HCT116 (cell line): ENCODE data around the gene CDYL. TPM values are rescaled to one million over a fixed set of nuclear protein-coding genes. Genes with fewer than 3 reads are reported as not detected.
A peak's percentile ranks its signal among the peaks of the same experiment; 100 is the strongest.

Experiments
- ATAC-seq: fragments of 200-7000 bp; cut with Tn5 transposase; 2 replicates; pipeline ENCODE4 v1.9.1; 2020; ENCODE audit warnings: mild to moderate bottlenecking, moderate library complexity
- BruUV-seq: library from RNA; stranded (reverse); fragments of 400-500 nt; replicated peaks from 2 replicates; lab custom pipeline; 2021; lab: Mats Ljungman, UMichigan
- CTCF ChIA-PET: fragments of 300-600 bp; sonication (Branson Sonifier 250); formaldehyde crosslinking; loops from one replicate; lab custom pipeline; 2021; ENCODE audit warnings: antibody characterized with exemption; lab: Charles Lee
- POLR2A ChIA-PET: fragments of 300-600, 350-600 bp; sonication (Branson Sonifier 250); formaldehyde crosslinking; loops from one replicate; lab custom pipeline; 2021; ENCODE audit warnings: antibody characterized with exemption; lab: Charles Lee
- RAD21 ChIA-PET, 2 experiments: fragments of 300-600 bp; sonication (Branson Sonifier 250); formaldehyde crosslinking; loops; one replicate each; lab custom pipeline; 2023; ENCODE audit warnings: low total read pairs in 2 of 2; ENCODE audit not compliant: uncharacterized antibody in 2 of 2, unreplicated experiment in 2 of 2, low non-redundant PET in 1 of 2; lab: Charles Lee
- DNase-seq: peaks from one replicate; pipeline ENCODE4 v3.0.0-alpha.2; 2010; ENCODE audit warnings: low read depth, low spot score
- H2AFZ ChIP-seq: fragments of 200-600 bp; shearing (Covaris generic), sonication (generic); 2 replicates; pipeline ENCODE4 v1.6.1; 2017; ENCODE audit warnings: low read depth, mixed run types, mixed read lengths, antibody characterized with exemption, low read length; ENCODE audit not compliant: poor library complexity, severe bottlenecking
- H3K27ac ChIP-seq: 2 replicates; pipeline ENCODE4 v1.5.1; 2012; ENCODE audit warnings: low read depth, low read length
- H3K27me3 ChIP-seq: fragments of 200-600 bp; sonication (generic); 2 replicates; pipeline ENCODE4 v1.6.1; 2016; ENCODE audit warnings: mixed run types, low read length, mixed read lengths; ENCODE audit not compliant: insufficient read depth
- H3K36me3 ChIP-seq, 2 experiments: fragments of 200-500 bp in 1 of 2; fragments of 200-600 bp in 1 of 2; sonication (Bioruptor generic) in 1 of 2; sonication (generic) in 1 of 2; 2 replicates each; pipeline versions ENCODE4 v1.5.1 to v1.6.1; 2014 to 2016; ENCODE audit warnings: low read length in 2 of 2, inconsistent platforms in 1 of 2, mixed read lengths in 1 of 2, mixed run types in 1 of 2; ENCODE audit not compliant: insufficient read depth in 2 of 2, control insufficient read depth in 1 of 2
- H3K4me1 ChIP-seq, 2 experiments: fragments of 200-600 bp in 1 of 2; sonication (generic) in 1 of 2; 2 replicates each; pipeline versions ENCODE4 v1.5.1 to v1.6.1; 2012 to 2017; ENCODE audit warnings: low read length in 2 of 2, inconsistent platforms in 1 of 2, mild to moderate bottlenecking in 1 of 2, mixed read lengths in 1 of 2, mixed run types in 1 of 2, moderate library complexity in 1 of 2; ENCODE audit not compliant: insufficient read depth in 2 of 2, control insufficient read depth in 1 of 2
- H3K4me2 ChIP-seq: fragments of 200-600 bp; sonication (generic); 2 replicates; pipeline ENCODE4 v1.6.1; 2017; ENCODE audit warnings: mixed run types, low read length, mixed read lengths
- H3K4me3 ChIP-seq, 2 experiments: fragments of 200-600 bp in 1 of 2; sonication (generic) in 1 of 2; replicated peaks in 1 of 2; 2 replicates each; pipeline ENCODE4 v1.5.1; 2011 to 2016; ENCODE audit warnings: low read length in 2 of 2, control low read depth in 1 of 2, low read depth in 1 of 2, mild to moderate bottlenecking in 1 of 2, mixed read lengths in 1 of 2, mixed run types in 1 of 2
- H3K79me2 ChIP-seq: fragments of 200-600 bp; sonication (generic); 2 replicates; pipeline ENCODE4 v1.6.1; 2017; ENCODE audit warnings: mild to moderate bottlenecking, mixed run types, low read length, moderate library complexity, mixed read lengths; ENCODE audit not compliant: insufficient read depth
- H3K9ac ChIP-seq: fragments of 200-600 bp; sonication (generic); 2 replicates; pipeline ENCODE4 v1.6.1; 2016; ENCODE audit warnings: low read length, mixed read lengths
- H3K9me2 ChIP-seq: fragments of 200-600 bp; sonication (generic), shearing (Covaris generic); 2 replicates; pipeline ENCODE4 v1.6.1; 2017; ENCODE audit warnings: mixed run types, mild to moderate bottlenecking, moderate library complexity; ENCODE audit not compliant: insufficient read depth
- H3K9me3 ChIP-seq, 2 experiments: fragments of 200-500 bp in 1 of 2; fragments of 200-600 bp in 1 of 2; sonication (Bioruptor generic) in 1 of 2; sonication (generic) in 1 of 2; 2 replicates each; pipeline ENCODE4 v1.6.1; 2014 to 2017; ENCODE audit warnings: low read length in 2 of 2, mixed read lengths in 2 of 2, inconsistent platforms in 1 of 2, low read depth in 1 of 2, mild to moderate bottlenecking in 1 of 2, mixed run types in 1 of 2, moderate library complexity in 1 of 2; ENCODE audit not compliant: control insufficient read depth in 1 of 2, insufficient read depth in 1 of 2
- H4K20me1 ChIP-seq: fragments of 200-600 bp; sonication (generic), shearing (Covaris generic); 2 replicates; pipeline ENCODE4 v1.6.1; 2017; ENCODE audit warnings: mixed run types, mild to moderate bottlenecking, moderate library complexity; ENCODE audit not compliant: insufficient read depth
- CEBPB ChIP-seq: IDR thresholded peaks from 2 replicates; pipeline ENCODE4 v1.6.1; 2012; ENCODE audit warnings: low read depth
- EGR1 ChIP-seq: IDR thresholded peaks from 2 replicates; pipeline ENCODE4 v1.6.1; 2012; ENCODE audit warnings: low read depth
- EZH2phosphoT487 ChIP-seq: fragments of 200-600 bp; IDR thresholded peaks from 2 replicates; pipeline ENCODE4 v1.6.1; 2018; ENCODE audit warnings: antibody characterized with exemption, borderline replicate concordance
- POLR2A ChIP-seq: IDR thresholded peaks from 2 replicates; pipeline ENCODE4 v1.7.0; 2011; ENCODE audit warnings: borderline replicate concordance; ENCODE audit not compliant: insufficient read depth, insufficient read length; ENCODE audit errors: extremely low read depth
- POLR2AphosphoS5 ChIP-seq: IDR thresholded peaks from 2 replicates; pipeline ENCODE4 v1.6.1; 2011; ENCODE audit warnings: mild to moderate bottlenecking, low read depth, low read length, moderate library complexity
- RAD21 ChIP-seq: IDR thresholded peaks from 2 replicates; pipeline ENCODE4 v1.6.1; 2012; ENCODE audit warnings: low read depth, mild to moderate bottlenecking
- SP1 ChIP-seq: IDR thresholded peaks from 2 replicates; pipeline ENCODE4 v1.6.1; 2012; ENCODE audit warnings: low read depth
- SRF ChIP-seq: IDR thresholded peaks from 2 replicates; pipeline ENCODE4 v1.6.1; 2012; ENCODE audit warnings: low read depth
- TCF7L2 ChIP-seq: IDR thresholded peaks from 2 replicates; pipeline ENCODE4 v1.7.0; 2011; ENCODE audit warnings: borderline replicate concordance, inconsistent platforms; ENCODE audit not compliant: insufficient read depth, insufficient read length; ENCODE audit errors: extremely low read depth
- YY1 ChIP-seq: IDR thresholded peaks from 2 replicates; pipeline ENCODE4 v1.6.1; 2011; ENCODE audit warnings: low read length, low read depth, moderate library complexity, mild to moderate bottlenecking; ENCODE audit not compliant: insufficient replicate concordance; ENCODE audit errors: extremely low read depth
- ZFX ChIP-seq: fragments of 450-650 bp; IDR thresholded peaks from 2 replicates; pipeline ENCODE4 v1.6.1; 2017
- ZNF274 ChIP-seq: fragments of 200-500 bp; sonication (Bioruptor generic); IDR thresholded peaks from 2 replicates; pipeline ENCODE4 v1.6.1; 2014; ENCODE audit warnings: mild to moderate bottlenecking, low read depth, low read length, inconsistent platforms
- intact Hi-C: fragments of 100-400 bp; cut with micrococcal nuclease; formaldehyde crosslinking; loops from 2 replicates; pipeline ENCODE4 v1.10.0; 2022
- total RNA-seq: library from RNA; stranded (reverse); gene quantifications from one replicate; pipeline ENCODE4 v1.2.1, GENCODE V29; 2021; ENCODE audit not compliant: unreplicated experiment
- TF ChIP-seq, protein P1 (sequence below), 3 experiments: fragments of 200-600 bp in 1 of 3; sonication (generic) in 1 of 3; IDR thresholded peaks in 2 of 3; conservative IDR thresholded peaks in 1 of 3; 2 replicates each; pipeline ENCODE4 v1.5.1; 2012 to 2017; ENCODE audit warnings: low read depth in 2 of 3, low read length in 2 of 3, antibody characterized with exemption in 1 of 3, borderline replicate concordance in 1 of 3, control low read depth in 1 of 3, mild to moderate bottlenecking in 1 of 3, mixed read lengths in 1 of 3, mixed run types in 1 of 3, moderate library complexity in 1 of 3; ENCODE audit not compliant: insufficient read depth in 1 of 3
- TF ChIP-seq, protein P2 (sequence below): IDR thresholded peaks from 2 replicates; pipeline ENCODE4 v1.6.1; 2012
- TF ChIP-seq, protein P3 (sequence below): IDR thresholded peaks from 2 replicates; pipeline ENCODE4 v1.6.1; 2012
- TF ChIP-seq, protein P4 (sequence below): IDR thresholded peaks from 2 replicates; pipeline ENCODE4 v1.6.1; 2012; ENCODE audit warnings: low read depth

Gene CDYL
- total RNA-seq, 1 experiment from 2014 or later, result 42.6 TPM

DNA sequence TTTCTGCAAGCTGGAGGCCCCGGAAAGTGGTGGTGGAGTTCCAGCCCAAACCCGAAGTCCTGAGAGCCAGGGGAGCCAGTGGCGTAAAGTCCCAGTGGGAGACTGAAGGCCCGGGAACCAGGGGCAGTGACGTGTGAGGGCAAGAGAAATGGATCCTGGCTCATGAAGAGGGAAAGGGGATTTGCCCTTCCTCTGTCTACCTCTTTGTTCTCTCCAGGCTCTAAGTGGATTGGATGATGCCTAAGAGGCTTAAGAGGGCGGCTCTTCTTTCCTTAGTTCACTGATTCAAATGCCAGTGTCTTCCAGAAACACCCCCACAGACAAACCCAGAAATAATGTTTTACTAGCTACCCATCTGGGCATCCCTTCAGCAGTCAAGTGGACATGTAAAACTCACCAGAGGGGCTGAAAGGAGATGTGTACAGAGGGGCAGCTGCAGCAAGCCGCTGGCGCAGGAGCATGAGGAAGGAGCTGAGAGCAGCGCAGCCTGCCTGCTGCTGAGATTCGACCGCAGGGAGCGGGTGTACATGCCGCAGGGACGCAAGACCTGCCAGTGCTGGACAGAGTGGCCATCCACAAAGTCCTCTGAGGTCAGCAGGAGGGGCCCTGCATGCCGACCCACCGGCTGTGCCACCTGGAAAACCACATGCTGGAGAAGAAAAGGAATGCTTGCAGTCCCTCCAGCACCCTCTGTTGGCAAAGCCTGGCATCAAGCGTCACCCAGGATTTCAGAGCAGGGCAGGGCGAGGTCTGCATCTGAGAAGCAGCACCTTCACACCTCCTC, 29.5 kb downstream of the CDYL start:
- H3K27me3 ChIP-seq, result no peaks in the 10 kb centered on the region
- peak; percentile 34 for DNase-seq
- ATAC-seq, result peak; percentile 89
- TF ChIP-seq SP1, result no peak
- TF ChIP-seq, protein P1, sequence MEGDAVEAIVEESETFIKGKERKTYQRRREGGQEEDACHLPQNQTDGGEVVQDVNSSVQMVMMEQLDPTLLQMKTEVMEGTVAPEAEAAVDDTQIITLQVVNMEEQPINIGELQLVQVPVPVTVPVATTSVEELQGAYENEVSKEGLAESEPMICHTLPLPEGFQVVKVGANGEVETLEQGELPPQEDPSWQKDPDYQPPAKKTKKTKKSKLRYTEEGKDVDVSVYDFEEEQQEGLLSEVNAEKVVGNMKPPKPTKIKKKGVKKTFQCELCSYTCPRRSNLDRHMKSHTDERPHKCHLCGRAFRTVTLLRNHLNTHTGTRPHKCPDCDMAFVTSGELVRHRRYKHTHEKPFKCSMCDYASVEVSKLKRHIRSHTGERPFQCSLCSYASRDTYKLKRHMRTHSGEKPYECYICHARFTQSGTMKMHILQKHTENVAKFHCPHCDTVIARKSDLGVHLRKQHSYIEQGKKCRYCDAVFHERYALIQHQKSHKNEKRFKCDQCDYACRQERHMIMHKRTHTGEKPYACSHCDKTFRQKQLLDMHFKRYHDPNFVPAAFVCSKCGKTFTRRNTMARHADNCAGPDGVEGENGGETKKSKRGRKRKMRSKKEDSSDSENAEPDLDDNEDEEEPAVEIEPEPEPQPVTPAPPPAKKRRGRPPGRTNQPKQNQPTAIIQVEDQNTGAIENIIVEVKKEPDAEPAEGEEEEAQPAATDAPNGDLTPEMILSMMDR (IDR thresholded peaks at IDR 0.05 in 2 of 3, conservative IDR thresholded peaks at IDR 0.05 in 1 of 3; ENCODE audit: borderline replicate concordance in 1 of 3, insufficient read depth in 1 of 3, low read depth in 2 of 3, low read length in 2 of 3), result peak; percentile 42 to 79 (median 72); a peak in 5 of 6 replicates
- TF ChIP-seq EGR1, result no peak
- TF ChIP-seq ZNF274, result no peak
- TF ChIP-seq, protein P2, sequence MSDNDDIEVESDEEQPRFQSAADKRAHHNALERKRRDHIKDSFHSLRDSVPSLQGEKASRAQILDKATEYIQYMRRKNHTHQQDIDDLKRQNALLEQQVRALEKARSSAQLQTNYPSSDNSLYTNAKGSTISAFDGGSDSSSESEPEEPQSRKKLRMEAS, result 0 out of 2 replicates have a peak, but pooled peaks have one; percentile 24
- no peak for TF ChIP-seq POLR2AphosphoS5
- TF ChIP-seq EZH2phosphoT487, result no peak
- TF ChIP-seq POLR2A, result no peak
- TF ChIP-seq TCF7L2, result no peak
- TF ChIP-seq RAD21, result peak; percentile 72
- TF ChIP-seq YY1, result no peak
- TF ChIP-seq ZFX, result no peak
- TF ChIP-seq, protein P3, sequence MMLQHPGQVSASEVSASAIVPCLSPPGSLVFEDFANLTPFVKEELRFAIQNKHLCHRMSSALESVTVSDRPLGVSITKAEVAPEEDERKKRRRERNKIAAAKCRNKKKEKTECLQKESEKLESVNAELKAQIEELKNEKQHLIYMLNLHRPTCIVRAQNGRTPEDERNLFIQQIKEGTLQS, result no peak
- TF ChIP-seq, protein P4, sequence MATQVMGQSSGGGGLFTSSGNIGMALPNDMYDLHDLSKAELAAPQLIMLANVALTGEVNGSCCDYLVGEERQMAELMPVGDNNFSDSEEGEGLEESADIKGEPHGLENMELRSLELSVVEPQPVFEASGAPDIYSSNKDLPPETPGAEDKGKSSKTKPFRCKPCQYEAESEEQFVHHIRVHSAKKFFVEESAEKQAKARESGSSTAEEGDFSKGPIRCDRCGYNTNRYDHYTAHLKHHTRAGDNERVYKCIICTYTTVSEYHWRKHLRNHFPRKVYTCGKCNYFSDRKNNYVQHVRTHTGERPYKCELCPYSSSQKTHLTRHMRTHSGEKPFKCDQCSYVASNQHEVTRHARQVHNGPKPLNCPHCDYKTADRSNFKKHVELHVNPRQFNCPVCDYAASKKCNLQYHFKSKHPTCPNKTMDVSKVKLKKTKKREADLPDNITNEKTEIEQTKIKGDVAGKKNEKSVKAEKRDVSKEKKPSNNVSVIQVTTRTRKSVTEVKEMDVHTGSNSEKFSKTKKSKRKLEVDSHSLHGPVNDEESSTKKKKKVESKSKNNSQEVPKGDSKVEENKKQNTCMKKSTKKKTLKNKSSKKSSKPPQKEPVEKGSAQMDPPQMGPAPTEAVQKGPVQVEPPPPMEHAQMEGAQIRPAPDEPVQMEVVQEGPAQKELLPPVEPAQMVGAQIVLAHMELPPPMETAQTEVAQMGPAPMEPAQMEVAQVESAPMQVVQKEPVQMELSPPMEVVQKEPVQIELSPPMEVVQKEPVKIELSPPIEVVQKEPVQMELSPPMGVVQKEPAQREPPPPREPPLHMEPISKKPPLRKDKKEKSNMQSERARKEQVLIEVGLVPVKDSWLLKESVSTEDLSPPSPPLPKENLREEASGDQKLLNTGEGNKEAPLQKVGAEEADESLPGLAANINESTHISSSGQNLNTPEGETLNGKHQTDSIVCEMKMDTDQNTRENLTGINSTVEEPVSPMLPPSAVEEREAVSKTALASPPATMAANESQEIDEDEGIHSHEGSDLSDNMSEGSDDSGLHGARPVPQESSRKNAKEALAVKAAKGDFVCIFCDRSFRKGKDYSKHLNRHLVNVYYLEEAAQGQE, result no peak
- TF ChIP-seq CEBPB, result no peak
- no peak for TF ChIP-seq SRF
- TF ChIP-seq, all 23 proteins: peak for 3
- intact Hi-C loops, result loop anchor here (2.0 to 10.0 kb wide), 2 partner anchors 129 to 493 kb away; no protein-coding TSS in a partner anchor
- peaks cover 20% of the 10 kb centered on the region; the same call in 1 of the 2 replicates for H4K20me1 ChIP-seq
- ChIA-PET POLR2A (no interaction called here), CTCF (no interaction called here), RAD21 (no interaction called here)
- no peaks in the 10 kb centered on the region for H3K36me3 ChIP-seq
- no peaks in the 10 kb centered on the region for H3K9me2 ChIP-seq
- H3K4me2 ChIP-seq, result no peak overlapping the region
- no peak overlapping the region for H3K27ac ChIP-seq
- BruUV-seq, result no TSS peak
- peaks cover 94% of the 10 kb centered on the region for H3K79me2 ChIP-seq
- no peak overlapping the region for H3K9ac ChIP-seq
- no peak overlapping the region for H2AFZ ChIP-seq
- H3K9me3 ChIP-seq, result peaks cover 0 to 3% of the 10 kb centered on the region in 2 experiments; a peak in 1 of 4 replicates
- no peak overlapping the region for H3K4me3 ChIP-seq
- H3K4me1 ChIP-seq, result peaks cover 0 to 20% of the 10 kb centered on the region in 2 experiments; a peak in 3 of 4 replicates
